Activated naive CD4-positive, alpha-beta T cell treated with anti-CD3 and anti-CD28 coated beads, Interleukin-2, amount 50 U/mL, for 24 hours (primary cell): ENCODE measurements around the gene ABCA3.
"Not testable (repeated sequence)": the region's sequence is repeated elsewhere in the genome, so short reads cannot be mapped to it uniquely, and the experiment has no call there.

ENCODE experiments used
- H3K27ac Mint-ChIP-seq: one replicate; pipeline ENCODE4 v1.8.0; 2021; ENCODE audit warnings: mild to moderate bottlenecking, mixed read lengths
- H3K27me3 Mint-ChIP-seq: one replicate; pipeline ENCODE4 v1.8.0; 2021; ENCODE audit warnings: mixed read lengths
- H3K36me3 Mint-ChIP-seq: one replicate; pipeline ENCODE4 v1.8.0; 2021; ENCODE audit warnings: mixed read lengths
- H3K4me1 Mint-ChIP-seq: one replicate; pipeline ENCODE4 v1.8.0; 2021; ENCODE audit warnings: mixed read lengths
- H3K4me3 Mint-ChIP-seq: one replicate; pipeline ENCODE4 v1.8.0; 2021; ENCODE audit warnings: mild to moderate bottlenecking, mixed read lengths
- H3K9me3 Mint-ChIP-seq: one replicate; pipeline ENCODE4 v1.8.0; 2021; ENCODE audit warnings: mixed read lengths

The ABCA3 gene

GRCh38 chr16:2244301-2244700 lies 96.2 kb downstream of the ABCA3 start:
- Mint-ChIP-seq H3K9me3 (no peaks in the 10 kb centered on the region), H3K36me3 (peaks cover 2% of the 10 kb centered on the region), H3K4me3 (no peak overlapping the region), H3K27me3 (no peaks in the 10 kb centered on the region), H3K4me1 (no peaks in the 10 kb centered on the region), H3K27ac (no peak overlapping the region)

- Mint-ChIP-seq H3K9me3 (no peaks in the 10 kb centered on the region), H3K36me3 (peaks cover 2% of the 10 kb centered on the region), H3K27me3 (no peaks in the 10 kb centered on the region), H3K27ac (no peak overlapping the region), H3K4me3 (no peak overlapping the region), H3K4me1 (no peaks in the 10 kb centered on the region)
Observed at GRCh38 chr16:2243781-2244180, 96.7 kb downstream of the ABCA3 start.

DNA sequence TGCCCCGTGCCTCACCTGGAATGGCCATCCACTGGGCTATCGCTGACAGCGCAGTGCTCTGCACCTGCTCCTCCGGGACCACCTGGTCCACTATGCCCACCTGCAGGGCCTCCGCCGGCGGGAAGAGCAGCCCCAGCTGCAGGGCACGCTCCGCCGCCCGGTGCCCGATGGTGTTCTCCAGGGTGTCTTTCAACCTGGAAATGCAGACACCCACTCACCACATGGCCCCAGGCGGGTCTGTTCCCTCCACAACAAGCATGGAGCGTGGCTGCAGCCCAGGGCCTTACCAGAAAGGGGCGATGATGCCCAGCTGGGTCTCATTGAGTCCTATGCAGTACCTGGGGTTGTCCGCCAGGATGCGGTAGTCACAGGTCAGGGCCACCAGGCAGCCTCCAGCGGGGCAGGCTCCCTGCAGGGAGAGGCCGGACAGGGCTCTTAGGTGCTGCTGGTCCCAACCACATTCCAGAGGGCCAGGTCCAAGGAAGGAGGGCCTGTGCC lies 97.4 kb downstream of the ABCA3 start:
- no peaks in the 10 kb centered on the region for H3K27me3 Mint-ChIP-seq
- H3K27ac Mint-ChIP-seq = no peak overlapping the region
- H3K4me1 Mint-ChIP-seq = no peaks in the 10 kb centered on the region
- H3K36me3 Mint-ChIP-seq = peaks cover 2% of the 10 kb centered on the region
- H3K9me3 Mint-ChIP-seq = no peaks in the 10 kb centered on the region
- no peak overlapping the region for H3K4me3 Mint-ChIP-seq

GRCh38 chr16:2242598-2242997 lies 97.9 kb downstream of the ABCA3 start:
- H3K27ac Mint-ChIP-seq = no peak overlapping the region
- no peak overlapping the region for H3K4me3 Mint-ChIP-seq
- H3K4me1 Mint-ChIP-seq = no peaks in the 10 kb centered on the region
- H3K27me3 Mint-ChIP-seq = no peaks in the 10 kb centered on the region
- H3K9me3 Mint-ChIP-seq = no peaks in the 10 kb centered on the region
- H3K36me3 Mint-ChIP-seq = peaks cover 2% of the 10 kb centered on the region

- H3K36me3 Mint-ChIP-seq, H3K9me3 Mint-ChIP-seq, H3K27ac Mint-ChIP-seq, H3K4me3 Mint-ChIP-seq, H3K27me3 Mint-ChIP-seq, H3K4me1 Mint-ChIP-seq: not testable (repeated sequence)
Observed at GRCh38 chr16:2240331-2240730, 100.2 kb downstream of the ABCA3 start.

GRCh38 chr16:2238838-2239675 lies 101.5 kb downstream of the ABCA3 start:
- Mint-ChIP-seq H3K36me3 (peaks cover 2% of the 10 kb centered on the region), H3K27ac (no peak overlapping the region), H3K9me3 (no peaks in the 10 kb centered on the region)

GRCh38 chr16:2238150-2238837 lies 102.2 kb downstream of the ABCA3 start:
- Mint-ChIP-seq H3K36me3 (peaks cover 5% of the 10 kb centered on the region), H3K27ac (no peak overlapping the region), H3K27me3 (no peaks in the 10 kb centered on the region), H3K4me1 (no peaks in the 10 kb centered on the region), H3K9me3 (no peaks in the 10 kb centered on the region), H3K4me3 (no peak overlapping the region)

More at GRCh38 chr16:2238838-2239675, 101.5 kb downstream of the ABCA3 start:
- Mint-ChIP-seq H3K27me3 (no peaks in the 10 kb centered on the region), H3K4me1 (no peaks in the 10 kb centered on the region), H3K4me3 (no peak overlapping the region)

GRCh38 chr16:2237493-2238149 lies 102.9 kb downstream of the ABCA3 start:
- Mint-ChIP-seq H3K27me3 (no peaks in the 10 kb centered on the region), H3K36me3 (peaks cover 5% of the 10 kb centered on the region)

GRCh38 chr16:2237102-2237482 lies 103.4 kb downstream of the ABCA3 start:
- Mint-ChIP-seq H3K4me3 (no peak overlapping the region), H3K4me1 (no peaks in the 10 kb centered on the region), H3K36me3 (peaks cover 3% of the 10 kb centered on the region), H3K9me3 (no peaks in the 10 kb centered on the region), H3K27ac (no peak overlapping the region), H3K27me3 (no peaks in the 10 kb centered on the region)

More at GRCh38 chr16:2237493-2238149, 102.9 kb downstream of the ABCA3 start:
- no peak overlapping the region for H3K27ac Mint-ChIP-seq
- no peaks in the 10 kb centered on the region for H3K4me1 Mint-ChIP-seq
- no peaks in the 10 kb centered on the region for H3K9me3 Mint-ChIP-seq
- H3K4me3 Mint-ChIP-seq = no peak overlapping the region

DNA sequence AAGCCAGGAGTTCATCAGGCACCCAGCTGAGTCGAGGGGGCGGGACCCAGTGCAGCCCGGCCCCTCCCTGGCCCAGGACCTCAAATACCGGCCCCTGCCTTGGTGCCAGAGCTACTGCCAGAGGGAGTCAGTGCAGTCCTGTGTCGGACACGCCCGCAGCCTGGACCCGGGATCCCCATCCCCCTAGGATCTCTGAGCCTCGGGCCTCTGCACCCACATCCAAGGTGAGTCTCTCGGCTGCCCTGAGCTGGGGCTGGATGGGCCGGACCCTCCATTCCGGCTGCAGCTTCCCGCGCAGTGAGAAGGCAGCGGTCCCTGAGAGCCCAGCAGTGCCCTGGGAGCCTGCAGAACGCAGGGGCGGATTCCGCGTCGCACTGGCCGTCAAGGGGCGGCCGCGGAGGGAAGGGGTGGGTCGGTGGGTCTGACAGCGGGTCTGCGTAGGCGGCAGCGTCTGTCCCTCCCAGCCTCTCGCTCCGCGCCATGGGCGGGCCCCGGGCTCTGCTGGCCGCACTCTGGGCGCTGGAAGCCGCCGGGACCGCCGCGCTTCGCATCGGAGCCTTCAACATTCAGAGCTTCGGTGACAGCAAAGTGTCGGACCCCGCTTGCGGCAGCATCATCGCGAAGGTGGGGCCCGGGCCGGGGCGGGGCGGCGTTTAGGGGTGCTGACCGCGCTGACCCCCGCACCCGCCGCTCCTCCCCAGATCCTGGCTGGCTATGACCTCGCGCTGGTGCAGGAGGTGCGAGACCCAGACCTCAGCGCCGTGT lies 104.0 kb downstream of the ABCA3 start, which contains the start of gene DNASE1L2:
Gene DNASE1L2, plus strand, starts transcription at position 108 of the 765 bp plus-strand sequence. Its CDS starts 373 bp downstream, at position 481.
- Mint-ChIP-seq H3K27ac (no peak within 1 kb of the TSS), H3K27me3 (no peaks in the 10 kb centered on the region), H3K4me3 (no peak within 1 kb of the TSS), H3K36me3 (peaks cover 3% of the 10 kb centered on the region), H3K4me1 (no peaks in the 10 kb centered on the region), H3K9me3 (no peaks in the 10 kb centered on the region)

DNA sequence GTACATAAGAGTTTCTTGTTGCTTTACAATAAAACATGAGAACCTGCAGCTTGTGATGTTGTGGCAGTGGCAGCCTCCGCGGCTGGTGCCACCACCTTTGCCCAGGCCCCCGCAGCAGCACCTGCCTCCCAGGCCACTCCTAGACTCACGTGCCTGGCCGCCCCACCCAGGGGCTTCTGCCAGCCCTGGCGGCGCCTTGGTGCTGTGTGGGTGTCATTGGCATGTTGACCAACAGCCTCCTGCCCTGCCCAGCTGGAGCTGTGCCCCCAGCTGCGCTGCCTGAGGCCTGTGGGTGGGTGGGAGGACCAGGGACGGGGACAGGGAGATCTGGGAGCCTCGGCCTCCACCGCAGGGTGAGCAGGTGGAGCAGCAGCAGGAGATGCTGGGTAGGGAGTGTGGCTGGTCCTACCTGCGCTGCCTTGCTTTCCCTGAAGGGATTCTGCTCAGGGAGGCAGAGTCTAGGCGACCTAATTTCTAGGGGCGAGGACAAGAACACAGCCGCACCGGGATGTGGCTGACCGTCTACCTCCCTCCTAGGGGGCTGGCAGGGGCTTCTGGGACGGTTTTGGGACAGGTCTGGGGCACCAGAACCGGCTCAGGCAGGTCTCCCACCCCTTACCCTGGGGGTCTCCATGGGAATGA lies 104.7 kb downstream of the ABCA3 start:
- Mint-ChIP-seq H3K36me3 (peaks cover 3% of the 10 kb centered on the region), H3K27me3 (no peaks in the 10 kb centered on the region), H3K4me3 (no peak overlapping the region), H3K9me3 (no peaks in the 10 kb centered on the region), H3K27ac (no peak overlapping the region), H3K4me1 (no peaks in the 10 kb centered on the region)

DNA sequence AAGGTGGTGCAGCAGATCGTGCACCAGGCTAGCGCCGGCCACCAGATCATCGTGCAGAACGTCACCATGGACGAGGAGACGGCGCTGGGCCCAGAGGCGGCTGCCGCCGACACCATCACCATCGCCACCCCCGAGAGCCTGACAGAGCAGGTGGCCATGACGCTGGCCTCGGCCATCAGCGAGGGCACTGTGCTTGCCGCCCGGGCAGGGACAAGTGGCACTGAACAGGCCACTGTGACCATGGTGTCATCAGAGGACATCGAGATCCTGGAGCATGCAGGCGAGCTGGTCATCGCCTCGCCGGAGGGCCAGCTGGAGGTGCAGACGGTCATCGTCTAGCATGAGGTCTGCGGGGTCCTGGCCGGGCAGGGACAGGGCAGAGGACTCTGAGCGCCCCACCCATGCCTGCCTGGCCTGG lies 105.3 kb downstream of the ABCA3 start:
- H3K4me1 Mint-ChIP-seq = no peaks in the 10 kb centered on the region
- no peaks in the 10 kb centered on the region for H3K27me3 Mint-ChIP-seq
- H3K4me3 Mint-ChIP-seq = no peak overlapping the region
- peaks cover 3% of the 10 kb centered on the region for H3K36me3 Mint-ChIP-seq
- H3K9me3 Mint-ChIP-seq = no peaks in the 10 kb centered on the region
- no peak overlapping the region for H3K27ac Mint-ChIP-seq

DNA sequence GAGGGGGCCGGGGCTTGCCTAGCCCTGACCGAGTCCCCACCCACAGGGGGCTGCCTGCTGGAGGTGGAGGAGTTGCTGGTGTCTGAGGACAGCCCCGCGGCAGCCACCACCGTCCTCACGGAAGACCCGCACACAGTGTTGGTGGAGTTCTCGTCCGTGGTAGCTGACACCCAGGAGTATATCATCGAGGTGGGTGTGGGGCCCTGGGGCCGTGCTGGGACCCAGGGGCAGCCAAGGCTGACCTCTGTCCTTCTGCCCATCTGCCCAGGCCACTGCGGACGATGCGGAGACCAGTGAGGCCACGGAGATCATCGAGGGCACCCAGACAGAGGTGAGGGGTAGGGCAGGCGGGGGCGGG lies 105.7 kb downstream of the ABCA3 start:
- H3K4me1 Mint-ChIP-seq = no peaks in the 10 kb centered on the region
- H3K9me3 Mint-ChIP-seq = no peaks in the 10 kb centered on the region
- no peaks in the 10 kb centered on the region for H3K27me3 Mint-ChIP-seq
- no peak overlapping the region for H3K4me3 Mint-ChIP-seq
- H3K36me3 Mint-ChIP-seq = peaks cover 5% of the 10 kb centered on the region
- H3K27ac Mint-ChIP-seq = no peak overlapping the region

- no peak overlapping the region for H3K27ac Mint-ChIP-seq
- peaks cover 7% of the 10 kb centered on the region for H3K36me3 Mint-ChIP-seq
- H3K9me3 Mint-ChIP-seq = no peaks in the 10 kb centered on the region
- H3K4me3 Mint-ChIP-seq = no peak overlapping the region
- no peaks in the 10 kb centered on the region for H3K27me3 Mint-ChIP-seq
- H3K4me1 Mint-ChIP-seq = no peaks in the 10 kb centered on the region
Observed at GRCh38 chr16:2233872-2234812, 106.4 kb downstream of the ABCA3 start.
